ENCODE measurements around the gene THY1. TPM values are rescaled to one million over a fixed set of nuclear protein-coding genes. Genes with fewer than 3 reads are reported as not detected.
A peak's percentile ranks its signal among the peaks of the same experiment; 100 is the strongest.
"Not testable (repeated sequence)": the region's sequence is repeated elsewhere in the genome, so short reads cannot be mapped to it uniquely, and the experiment has no call there.

Gene THY1
- total and polyA plus RNA-seq, 5 experiments from 2014 or later, result not detected

- H3K36me3 Mint-ChIP-seq, result peaks cover 0 to 12% (median 2%) of the 10 kb centered on the region in 3 donors
- DNase-seq, result no peak
- H3K27ac Mint-ChIP-seq, result peak overlapping the region in 1 of 10 donors; percentile 14
- no peak overlapping the region for H3K4me3 Mint-ChIP-seq
- no peaks in the 10 kb centered on the region for H3K4me1 Mint-ChIP-seq
- H3K9me3 Mint-ChIP-seq, result peaks cover 0 to 18% (median 4%) of the 10 kb centered on the region in 9 donors
- peaks cover 2 to 16% (median 8%) of the 10 kb centered on the region in 5 donors for H3K27me3 Mint-ChIP-seq
- POLR2A ChIA-PET, result no interaction called here
- no peak for ATAC-seq
These were observed 8.7 kb downstream of the THY1 start for GRCh38 chr11:119414321-119414720.

GRCh38 chr11:119412072-119412471, 10.9 kb downstream of the THY1 start:
- H3K27ac Mint-ChIP-seq, result no peak overlapping the region
- POLR2A ChIA-PET, result no interaction called here
- H3K36me3 Mint-ChIP-seq, result peaks cover 0 to 12% (median 2%) of the 10 kb centered on the region in 3 donors
- H3K27me3 Mint-ChIP-seq, result peaks cover 0 to 5% (median 3%) of the 10 kb centered on the region in 5 donors
- H3K9me3 Mint-ChIP-seq, result peaks cover 0 to 18% (median 4%) of the 10 kb centered on the region in 9 donors
- ATAC-seq (no peak), DNase-seq (no peak)
- H3K4me3 Mint-ChIP-seq, result no peak overlapping the region
- H3K4me1 Mint-ChIP-seq, result no peaks in the 10 kb centered on the region

GRCh38 chr11:119410501-119410900, 12.5 kb downstream of the THY1 start:
- Mint-ChIP-seq H3K27ac (no peak overlapping the region), H3K27me3 (peaks cover 0 to 3% (median 0%) of the 10 kb centered on the region in 5 donors), H3K4me3 (no peak overlapping the region)

GRCh38 chr11:119409731-119410130, 13.2 kb downstream of the THY1 start:
- DNase-seq (no peak), ATAC-seq (no peak)
- H3K36me3 Mint-ChIP-seq, result peaks cover 0 to 12% (median 2%) of the 10 kb centered on the region in 3 donors
- no peak overlapping the region for H3K27ac Mint-ChIP-seq
- H3K4me1 Mint-ChIP-seq, result no peaks in the 10 kb centered on the region
- peaks cover 0 to 18% (median 1%) of the 10 kb centered on the region in 9 donors for H3K9me3 Mint-ChIP-seq
- H3K4me3 Mint-ChIP-seq, result no peak overlapping the region
- POLR2A ChIA-PET, result no interaction called here
- H3K27me3 Mint-ChIP-seq, result peaks cover 0 to 3% (median 0%) of the 10 kb centered on the region in 5 donors

More at GRCh38 chr11:119410501-119410900, 12.5 kb downstream of the THY1 start:
- Mint-ChIP-seq H3K9me3 (peaks cover 0 to 18% (median 3%) of the 10 kb centered on the region in 9 donors), H3K36me3 (peaks cover 0 to 12% (median 2%) of the 10 kb centered on the region in 3 donors), H3K4me1 (no peaks in the 10 kb centered on the region)
- POLR2A ChIA-PET, result no interaction called here
- ATAC-seq (no peak), DNase-seq (no peak)

- ATAC-seq (no peak), DNase-seq (no peak)
- Mint-ChIP-seq H3K36me3 (peaks cover 0 to 10% (median 0%) of the 10 kb centered on the region in 3 donors), H3K4me3 (no peak overlapping the region), H3K4me1 (no peaks in the 10 kb centered on the region), H3K27ac (no peak overlapping the region), H3K9me3 (peaks cover 3 to 13% (median 7%) of the 10 kb centered on the region in 9 donors), H3K27me3 (peaks cover 0 to 4% (median under 1%) of the 10 kb centered on the region in 5 donors)
- POLR2A ChIA-PET, result no interaction called here
These were observed 17.0 kb downstream of the THY1 start for GRCh38 chr11:119406005-119406404.

- H3K4me1 Mint-ChIP-seq, POLR2A ChIA-PET, DNase-seq, H3K27ac Mint-ChIP-seq, ATAC-seq, H3K4me3 Mint-ChIP-seq, H3K27me3 Mint-ChIP-seq: not testable (repeated sequence)
- Mint-ChIP-seq H3K36me3 (peaks cover 0 to 16% (median 4%) of the 10 kb centered on the region in 3 donors), H3K9me3 (peaks cover 6 to 19% (median 12%) of the 10 kb centered on the region in 9 donors)
These were observed 17.5 kb downstream of the THY1 start for GRCh38 chr11:119405448-119405847.

- POLR2A ChIA-PET, result no interaction called here
- no peak for DNase-seq
- Mint-ChIP-seq H3K27me3 (peaks cover 3 to 13% (median 4%) of the 10 kb centered on the region in 5 donors), H3K36me3 (peaks cover 0 to 21% (median 5%) of the 10 kb centered on the region in 3 donors), H3K9me3 (peaks cover 8 to 25% (median 16%) of the 10 kb centered on the region in 9 donors), H3K27ac (no peak overlapping the region), H3K4me3 (no peak overlapping the region), H3K4me1 (no peaks in the 10 kb centered on the region)
- no peak for ATAC-seq
These were observed 18.1 kb downstream of the THY1 start for GRCh38 chr11:119404872-119405271.

GRCh38 chr11:119403021-119403420, 20.0 kb downstream of the THY1 start:
- DNase-seq (no peak), ATAC-seq (no peak)
- Mint-ChIP-seq H3K27me3 (peaks cover 6 to 26% (median 13%) of the 10 kb centered on the region in 5 donors), H3K27ac (peak overlapping the region in 1 of 10 donors; percentile 8), H3K4me1 (no peaks in the 10 kb centered on the region), H3K9me3 (peaks cover 15 to 43% (median 34%) of the 10 kb centered on the region in 9 donors), H3K4me3 (no peak overlapping the region), H3K36me3 (peaks cover 0 to 31% (median 9%) of the 10 kb centered on the region in 3 donors)
- POLR2A ChIA-PET, result no interaction called here

GRCh38 chr11:119402470-119402869, 20.5 kb downstream of the THY1 start:
- Mint-ChIP-seq H3K4me1 (no peaks in the 10 kb centered on the region), H3K27me3 (peaks cover 6 to 28% (median 15%) of the 10 kb centered on the region in 5 donors), H3K4me3 (no peak overlapping the region), H3K9me3 (peaks cover 19 to 49% (median 39%) of the 10 kb centered on the region in 9 donors), H3K27ac (no peak overlapping the region), H3K36me3 (peaks cover 0 to 36% (median 13%) of the 10 kb centered on the region in 3 donors)
- POLR2A ChIA-PET, result no interaction called here
- DNase-seq (no peak), ATAC-seq (no peak)

- peaks cover 0 to 36% (median 13%) of the 10 kb centered on the region in 3 donors for H3K36me3 Mint-ChIP-seq
- peaks cover 21 to 49% (median 41%) of the 10 kb centered on the region in 9 donors for H3K9me3 Mint-ChIP-seq
- no peak for DNase-seq
- peaks cover 11 to 31% (median 15%) of the 10 kb centered on the region in 5 donors for H3K27me3 Mint-ChIP-seq
- H3K4me3 Mint-ChIP-seq, result no peak overlapping the region
- no peaks in the 10 kb centered on the region for H3K4me1 Mint-ChIP-seq
- no peak for ATAC-seq
- POLR2A ChIA-PET, result no interaction called here
- no peak overlapping the region for H3K27ac Mint-ChIP-seq
These were observed 22.1 kb downstream of the THY1 start for GRCh38 chr11:119400860-119401259.

GRCh38 chr11:119397740-119398139, 25.2 kb downstream of the THY1 start:
- peaks cover 17 to 47% (median 22%) of the 10 kb centered on the region in 5 donors for H3K27me3 Mint-ChIP-seq
- H3K27ac Mint-ChIP-seq, result no peak overlapping the region
- H3K36me3 Mint-ChIP-seq, result peaks cover 0 to 36% (median 13%) of the 10 kb centered on the region in 3 donors
- DNase-seq (no peak), ATAC-seq (no peak)
- peak overlapping the region in 1 of 10 donors; percentile 35 for H3K4me3 Mint-ChIP-seq
- POLR2A ChIA-PET, result no interaction called here
- H3K9me3 Mint-ChIP-seq, result peaks cover 21 to 49% (median 39%) of the 10 kb centered on the region in 9 donors
- H3K4me1 Mint-ChIP-seq, result no peaks in the 10 kb centered on the region

GRCh38 chr11:119396835-119397234, 26.1 kb downstream of the THY1 start:
- peaks cover 18 to 44% (median 38%) of the 10 kb centered on the region in 9 donors for H3K9me3 Mint-ChIP-seq
- peaks cover 17 to 47% (median 23%) of the 10 kb centered on the region in 5 donors for H3K27me3 Mint-ChIP-seq
- ATAC-seq, result no peak
- peaks cover 0 to 33% (median 13%) of the 10 kb centered on the region in 3 donors for H3K36me3 Mint-ChIP-seq
- POLR2A ChIA-PET, result interaction anchor here (0.6 kb wide), 1 partner anchor 101 kb away, joined by 3 read pairs; no protein-coding TSS in a partner anchor
- no peak for DNase-seq
- H3K27ac Mint-ChIP-seq, result no peak overlapping the region
- H3K4me1 Mint-ChIP-seq, result no peaks in the 10 kb centered on the region
- H3K4me3 Mint-ChIP-seq, result no peak overlapping the region

- POLR2A ChIA-PET, result no interaction called here
- no peak for DNase-seq
- Mint-ChIP-seq H3K36me3 (no peaks in the 10 kb centered on the region), H3K4me3 (no peak overlapping the region), H3K27me3 (peaks cover 9 to 16% (median 13%) of the 10 kb centered on the region in 5 donors), H3K27ac (no peak overlapping the region), H3K9me3 (no peaks in the 10 kb centered on the region), H3K4me1 (no peaks in the 10 kb centered on the region)
- ATAC-seq, result no peak
These were observed 31.7 kb downstream of the THY1 start for GRCh38 chr11:119391275-119391674.
